Measurements from ENCODE around the gene JUN. TPM values are rescaled to one million over a fixed set of nuclear protein-coding genes. Genes with fewer than 3 reads are reported as not detected.

Gene JUN
- total and polyA plus RNA-seq, 2 of the 13 experiments (the other 11 are each of a cell fraction or from before 2014, with no cell fraction given) = 18.2 to 22.3 TPM

DNA sequence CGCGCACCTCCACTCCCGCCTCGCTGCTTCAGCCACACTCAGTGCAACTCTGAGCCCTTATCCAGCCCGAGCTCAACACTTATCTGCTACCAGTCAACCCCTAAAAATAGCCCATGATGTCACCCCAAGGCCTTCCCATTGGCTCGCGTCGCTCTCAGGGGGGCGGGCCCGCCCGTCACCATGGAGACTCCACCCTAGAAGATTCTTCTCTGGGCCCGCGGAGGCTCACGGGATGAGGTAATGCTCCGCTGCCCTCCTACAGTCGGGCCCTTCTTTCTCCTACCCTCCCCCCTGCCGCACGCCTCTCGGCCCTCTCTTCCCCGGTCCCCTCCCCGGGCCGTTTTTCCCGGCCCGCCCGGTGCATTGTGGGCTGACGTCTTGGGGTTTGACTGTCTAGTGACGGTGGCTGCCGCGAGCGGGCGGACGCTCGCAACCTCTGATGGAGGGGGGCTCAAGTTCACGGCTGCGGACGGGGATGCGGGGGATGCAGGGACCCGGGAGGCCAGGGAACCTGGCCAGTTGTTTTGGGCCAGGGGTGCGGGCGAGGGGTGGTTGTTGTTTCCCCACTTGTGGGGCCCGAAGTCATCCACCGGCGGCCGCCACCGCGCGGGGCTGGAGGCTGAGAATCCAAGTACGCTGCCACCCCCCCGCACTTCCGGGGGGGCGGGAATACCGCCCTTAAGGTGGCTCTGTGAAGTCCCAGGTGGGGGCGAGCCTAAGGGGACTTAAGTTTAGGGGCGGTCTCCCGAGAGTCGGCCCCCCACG is at the start of gene JUN (continued):
- TF ChIP-seq, protein P1, sequence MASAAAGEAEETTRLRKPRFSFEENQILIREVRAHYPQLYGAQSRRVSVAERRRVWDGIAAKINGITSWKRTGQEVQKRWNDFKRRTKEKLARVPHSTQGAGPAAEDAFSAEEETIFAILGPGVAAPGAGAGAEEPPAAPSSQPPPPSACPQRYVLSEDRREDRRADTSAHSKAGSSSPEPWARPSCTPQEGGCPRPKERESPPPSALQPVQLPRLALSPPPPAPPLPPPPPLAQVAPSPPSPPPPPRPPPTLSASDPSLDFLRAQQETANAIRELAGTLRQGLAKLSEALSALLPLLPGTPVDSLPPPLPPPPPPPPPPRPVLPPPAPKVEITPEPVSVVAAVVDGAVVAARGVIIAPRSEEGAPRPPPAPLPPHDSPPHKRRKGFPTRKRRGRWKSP (CRISPR knock-in tag; IDR thresholded peaks at IDR 0.05) = no peak; the same call in 1 of the 2 replicates
- no peak for TF ChIP-seq SIX1 (CRISPR knock-in tag; IDR thresholded peaks at IDR 0.05; ENCODE audit: borderline replicate concordance)
- no peak for TF ChIP-seq RELA (CRISPR knock-in tag; IDR thresholded peaks at IDR 0.05)
- TF ChIP-seq, protein P2, sequence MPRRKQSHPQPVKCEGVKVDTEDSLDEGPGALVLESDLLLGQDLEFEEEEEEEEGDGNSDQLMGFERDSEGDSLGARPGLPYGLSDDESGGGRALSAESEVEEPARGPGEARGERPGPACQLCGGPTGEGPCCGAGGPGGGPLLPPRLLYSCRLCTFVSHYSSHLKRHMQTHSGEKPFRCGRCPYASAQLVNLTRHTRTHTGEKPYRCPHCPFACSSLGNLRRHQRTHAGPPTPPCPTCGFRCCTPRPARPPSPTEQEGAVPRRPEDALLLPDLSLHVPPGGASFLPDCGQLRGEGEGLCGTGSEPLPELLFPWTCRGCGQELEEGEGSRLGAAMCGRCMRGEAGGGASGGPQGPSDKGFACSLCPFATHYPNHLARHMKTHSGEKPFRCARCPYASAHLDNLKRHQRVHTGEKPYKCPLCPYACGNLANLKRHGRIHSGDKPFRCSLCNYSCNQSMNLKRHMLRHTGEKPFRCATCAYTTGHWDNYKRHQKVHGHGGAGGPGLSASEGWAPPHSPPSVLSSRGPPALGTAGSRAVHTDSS (CRISPR knock-in tag; conservative IDR thresholded peaks at IDR 0.05) = no peak
- TF ChIP-seq, protein P3, sequence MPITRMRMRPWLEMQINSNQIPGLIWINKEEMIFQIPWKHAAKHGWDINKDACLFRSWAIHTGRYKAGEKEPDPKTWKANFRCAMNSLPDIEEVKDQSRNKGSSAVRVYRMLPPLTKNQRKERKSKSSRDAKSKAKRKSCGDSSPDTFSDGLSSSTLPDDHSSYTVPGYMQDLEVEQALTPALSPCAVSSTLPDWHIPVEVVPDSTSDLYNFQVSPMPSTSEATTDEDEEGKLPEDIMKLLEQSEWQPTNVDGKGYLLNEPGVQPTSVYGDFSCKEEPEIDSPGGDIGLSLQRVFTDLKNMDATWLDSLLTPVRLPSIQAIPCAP (CRISPR knock-in tag; IDR thresholded peaks at IDR 0.05; ENCODE audit: low read depth) = no peak
- TF ChIP-seq SIN3B (IDR thresholded peaks at IDR 0.05; ENCODE audit: low read length) = peak; percentile 52
- no peak; the same call in 1 of the 2 replicates for TF ChIP-seq ZNF556 (CRISPR knock-in tag; IDR thresholded peaks at IDR 0.05; ENCODE audit: borderline replicate concordance)
- TF ChIP-seq NAIF1 (CRISPR knock-in tag; IDR thresholded peaks at IDR 0.05; ENCODE audit: borderline replicate concordance) = no peak
- no peak for TF ChIP-seq ZNF205 (CRISPR knock-in tag; IDR thresholded peaks at IDR 0.05)
- no peak for TF ChIP-seq ZNF260 (CRISPR knock-in tag; IDR thresholded peaks at IDR 0.05; ENCODE audit: borderline replicate concordance, low read depth)
- no peak; the same call in 1 of the 2 replicates for TF ChIP-seq SAFB2 (CRISPR knock-in tag; IDR thresholded peaks at IDR 0.05; ENCODE audit: borderline replicate concordance, low read depth)
- TF ChIP-seq MLLT10 (CRISPR knock-in tag; IDR thresholded peaks at IDR 0.05) = no peak
- TF ChIP-seq YEATS4 (CRISPR knock-in tag; IDR thresholded peaks at IDR 0.05; ENCODE audit: borderline replicate concordance) = peak; percentile 73
- peak; percentile 45; the same call in 1 of the 2 replicates for TF ChIP-seq NCOA1 (CRISPR knock-in tag; IDR thresholded peaks at IDR 0.05)
- peak; percentile 98; the same call in 1 of the 2 replicates for TF ChIP-seq GTF2F1 (IDR thresholded peaks at IDR 0.05; ENCODE audit: low read length)
- no peak for TF ChIP-seq TBP (CRISPR knock-in tag; IDR thresholded peaks at IDR 0.05)
- TF ChIP-seq ZBTB37 (CRISPR knock-in tag; IDR thresholded peaks at IDR 0.05) = no peak
- peak; percentile 41 for TF ChIP-seq IRF2 (CRISPR knock-in tag; IDR thresholded peaks at IDR 0.05)
- no peak for TF ChIP-seq SOX6 (IDR thresholded peaks at IDR 0.05)
- TF ChIP-seq SOX6 (CRISPR knock-in tag; IDR thresholded peaks at IDR 0.05) = peak; percentile 32; the same call in 1 of the 2 replicates
- TF ChIP-seq FUBP1 (CRISPR knock-in tag; IDR thresholded peaks at IDR 0.05; ENCODE audit: borderline replicate concordance) = no peak
- TF ChIP-seq ZSCAN9 (CRISPR knock-in tag; IDR thresholded peaks at IDR 0.05; ENCODE audit: borderline replicate concordance) = peak; percentile 54; the same call in 1 of the 2 replicates
- TF ChIP-seq ZNF251 (CRISPR knock-in tag; IDR thresholded peaks at IDR 0.05) = no peak
- TF ChIP-seq AHR (CRISPR knock-in tag; IDR thresholded peaks at IDR 0.05) = no peak
- TF ChIP-seq SNAPC2 (CRISPR knock-in tag; IDR thresholded peaks at IDR 0.05) = peak; percentile 79

All from HepG2 (cell line).